HFFc6 (cell line): Measurements from ENCODE around the gene AGBL5. TPM values are rescaled to one million over a fixed set of nuclear protein-coding genes. Genes with fewer than 3 reads are reported as not detected.

Experiments used
- DNase-seq: peaks from one replicate; pipeline ENCODE4 v3.0.0-alpha.2; 2018
- H3K27ac Mint-ChIP-seq: 2 replicates; pipeline ENCODE4 v1.8.0; 2020; ENCODE audit warnings: mild to moderate bottlenecking, mixed read lengths
- H3K27me3 Mint-ChIP-seq: 2 replicates; pipeline ENCODE4 v1.8.0; 2021; ENCODE audit warnings: mild to moderate bottlenecking, moderate library complexity, mixed read lengths; ENCODE audit not compliant: insufficient read depth
- H3K36me3 Mint-ChIP-seq: 2 replicates; pipeline ENCODE4 v1.8.0; 2021; ENCODE audit warnings: low read depth, mixed read lengths
- H3K4me1 Mint-ChIP-seq: 2 replicates; pipeline ENCODE4 v1.8.0; 2020; ENCODE audit warnings: low read depth, mixed read lengths
- H3K4me3 Mint-ChIP-seq: 2 replicates; pipeline ENCODE4 v1.8.0; 2020; ENCODE audit warnings: mild to moderate bottlenecking, moderate library complexity, mixed read lengths
- H3K9me3 Mint-ChIP-seq: 2 replicates; pipeline ENCODE4 v1.8.0; 2020; ENCODE audit warnings: mild to moderate bottlenecking, mixed read lengths
- total RNA-seq, 6 experiments: library from RNA; stranded (reverse); fragmentation: NEBNext Ultra II Directional; extraction: Animal tissue kit (Norgen Biotek cat#: 25700); gene quantifications; 2 replicates in 1 of 6; 3 replicates in 5 of 6; pipeline ENCODE4 v1.2.3, GENCODE V29; 2021
- TF ChIP-seq, protein P1 (sequence below): fragments of 200-600 bp; sonication (generic); IDR thresholded peaks from 2 replicates; pipeline ENCODE4 v1.5.0; 2021; ENCODE audit warnings: antibody characterized with exemption, mild to moderate bottlenecking

Gene AGBL5
- total RNA-seq, 6 experiments from 2014 or later = 23.5 to 31.4 (median 28.6) TPM

DNA sequence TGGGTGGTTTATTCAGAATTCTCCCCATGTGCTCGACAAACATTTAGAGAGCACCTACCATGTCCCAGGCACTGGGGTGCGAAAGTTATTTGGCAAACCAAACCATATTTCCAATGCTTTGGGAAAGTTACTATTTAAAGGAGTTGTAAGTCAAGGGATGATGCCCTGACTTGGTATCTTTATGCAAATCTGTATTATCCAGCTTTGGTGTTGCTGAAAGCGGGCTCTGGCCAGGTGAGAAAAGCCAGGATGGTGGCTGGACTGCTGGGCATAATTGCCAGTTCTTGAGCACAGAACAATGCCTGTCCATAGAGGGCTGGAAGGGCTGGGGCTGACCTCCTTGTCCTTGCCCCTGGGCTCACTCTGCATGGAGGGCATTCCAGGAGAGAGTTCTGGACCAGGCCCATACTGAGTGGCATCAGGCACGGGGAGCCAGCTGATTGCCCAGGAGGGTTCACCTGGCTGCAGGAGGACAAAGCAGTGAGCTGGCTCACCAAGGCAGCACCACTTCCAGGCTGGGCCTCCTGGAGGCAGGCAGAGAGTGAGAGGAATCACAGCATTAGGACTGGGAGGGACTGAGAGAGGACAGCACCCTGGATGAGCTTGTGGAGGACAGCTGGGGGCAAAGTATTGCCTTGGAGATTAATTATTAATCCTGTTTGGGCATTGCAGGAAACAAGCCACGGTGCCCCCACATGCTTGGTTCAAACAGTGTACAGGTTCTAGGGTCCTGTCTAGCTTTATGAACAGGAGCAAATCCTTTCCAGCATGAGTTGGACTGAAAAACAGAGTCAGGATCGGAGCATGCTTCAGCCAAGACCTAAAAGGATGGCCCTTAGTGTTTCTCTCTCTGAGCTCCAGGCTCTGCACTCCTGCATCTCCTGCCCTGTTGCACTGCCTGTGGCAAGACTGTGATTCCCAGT lies 42.2 kb downstream of the AGBL5 start:
- Mint-ChIP-seq H3K27me3 (peaks cover 2% of the 10 kb centered on the region; the same call in 1 of the 2 replicates), H3K9me3 (no peaks in the 10 kb centered on the region), H3K36me3 (no peaks in the 10 kb centered on the region), H3K4me3 (no peak overlapping the region), H3K27ac (no peak overlapping the region), H3K4me1 (peaks cover 21% of the 10 kb centered on the region)
- TF ChIP-seq, protein P1, sequence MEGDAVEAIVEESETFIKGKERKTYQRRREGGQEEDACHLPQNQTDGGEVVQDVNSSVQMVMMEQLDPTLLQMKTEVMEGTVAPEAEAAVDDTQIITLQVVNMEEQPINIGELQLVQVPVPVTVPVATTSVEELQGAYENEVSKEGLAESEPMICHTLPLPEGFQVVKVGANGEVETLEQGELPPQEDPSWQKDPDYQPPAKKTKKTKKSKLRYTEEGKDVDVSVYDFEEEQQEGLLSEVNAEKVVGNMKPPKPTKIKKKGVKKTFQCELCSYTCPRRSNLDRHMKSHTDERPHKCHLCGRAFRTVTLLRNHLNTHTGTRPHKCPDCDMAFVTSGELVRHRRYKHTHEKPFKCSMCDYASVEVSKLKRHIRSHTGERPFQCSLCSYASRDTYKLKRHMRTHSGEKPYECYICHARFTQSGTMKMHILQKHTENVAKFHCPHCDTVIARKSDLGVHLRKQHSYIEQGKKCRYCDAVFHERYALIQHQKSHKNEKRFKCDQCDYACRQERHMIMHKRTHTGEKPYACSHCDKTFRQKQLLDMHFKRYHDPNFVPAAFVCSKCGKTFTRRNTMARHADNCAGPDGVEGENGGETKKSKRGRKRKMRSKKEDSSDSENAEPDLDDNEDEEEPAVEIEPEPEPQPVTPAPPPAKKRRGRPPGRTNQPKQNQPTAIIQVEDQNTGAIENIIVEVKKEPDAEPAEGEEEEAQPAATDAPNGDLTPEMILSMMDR = no peak
- DNase-seq = no peak

DNA sequence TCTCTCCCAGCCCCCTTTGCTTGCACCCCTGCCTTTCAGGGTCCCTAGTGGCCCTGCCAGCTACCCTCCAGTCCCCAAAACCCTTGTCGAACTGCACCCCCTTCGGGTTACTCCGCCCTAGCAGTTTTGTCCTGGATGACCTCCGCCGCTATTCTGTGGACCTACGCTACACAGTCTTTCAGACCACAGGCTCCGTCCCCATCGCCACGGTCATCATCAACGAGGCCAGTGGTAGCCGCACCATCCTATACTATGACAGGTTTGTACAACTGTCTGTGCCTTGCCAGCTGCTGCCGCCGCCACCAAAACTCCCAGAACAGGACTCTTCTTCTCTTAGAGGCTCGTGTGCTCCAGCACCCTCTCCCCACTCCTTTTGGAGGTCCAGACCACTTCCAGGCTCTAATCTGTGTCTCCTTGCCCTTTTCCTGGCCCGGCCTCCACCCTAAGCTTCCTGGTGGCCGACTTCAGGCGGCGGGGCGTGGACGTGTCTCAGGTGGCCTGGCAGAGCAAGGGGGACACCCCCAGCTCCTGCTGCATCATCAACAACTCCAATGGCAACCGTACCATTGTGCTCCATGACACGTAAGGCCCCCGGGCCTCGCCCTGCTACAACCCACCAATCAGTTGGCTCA lies 43.0 kb downstream of the AGBL5 start:
- peaks cover 21% of the 10 kb centered on the region for H3K4me1 Mint-ChIP-seq
- no peak overlapping the region for H3K27ac Mint-ChIP-seq
- no peak for DNase-seq
- no peaks in the 10 kb centered on the region for H3K9me3 Mint-ChIP-seq
- TF ChIP-seq, protein P1 = no peak
- no peak overlapping the region for H3K4me3 Mint-ChIP-seq
- no peaks in the 10 kb centered on the region for H3K36me3 Mint-ChIP-seq
- peaks cover 2% of the 10 kb centered on the region; the same call in 1 of the 2 replicates for H3K27me3 Mint-ChIP-seq

DNA sequence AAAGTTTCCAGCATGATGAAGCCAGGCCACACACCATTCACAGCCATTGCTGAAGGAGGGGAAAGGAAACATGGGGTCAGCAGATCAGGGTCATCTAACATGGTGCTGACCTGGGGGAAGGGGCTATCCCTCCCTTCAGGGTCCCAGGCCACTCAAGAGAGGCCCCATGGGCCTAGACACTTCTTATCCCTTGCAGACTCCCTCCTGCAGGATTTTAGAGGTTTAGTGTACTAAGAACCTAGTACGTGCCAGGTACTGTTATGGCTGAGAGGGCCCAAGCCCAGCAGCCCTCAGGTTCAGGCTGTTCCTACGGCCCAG lies 43.9 kb downstream of the AGBL5 start:
- Mint-ChIP-seq H3K27me3 (peaks cover 2% of the 10 kb centered on the region), H3K4me1 (peaks cover 21% of the 10 kb centered on the region), H3K9me3 (no peaks in the 10 kb centered on the region), H3K36me3 (no peaks in the 10 kb centered on the region), H3K4me3 (no peak overlapping the region), H3K27ac (no peak overlapping the region)
- DNase-seq = no peak
- TF ChIP-seq, protein P1 = no peak

DNA sequence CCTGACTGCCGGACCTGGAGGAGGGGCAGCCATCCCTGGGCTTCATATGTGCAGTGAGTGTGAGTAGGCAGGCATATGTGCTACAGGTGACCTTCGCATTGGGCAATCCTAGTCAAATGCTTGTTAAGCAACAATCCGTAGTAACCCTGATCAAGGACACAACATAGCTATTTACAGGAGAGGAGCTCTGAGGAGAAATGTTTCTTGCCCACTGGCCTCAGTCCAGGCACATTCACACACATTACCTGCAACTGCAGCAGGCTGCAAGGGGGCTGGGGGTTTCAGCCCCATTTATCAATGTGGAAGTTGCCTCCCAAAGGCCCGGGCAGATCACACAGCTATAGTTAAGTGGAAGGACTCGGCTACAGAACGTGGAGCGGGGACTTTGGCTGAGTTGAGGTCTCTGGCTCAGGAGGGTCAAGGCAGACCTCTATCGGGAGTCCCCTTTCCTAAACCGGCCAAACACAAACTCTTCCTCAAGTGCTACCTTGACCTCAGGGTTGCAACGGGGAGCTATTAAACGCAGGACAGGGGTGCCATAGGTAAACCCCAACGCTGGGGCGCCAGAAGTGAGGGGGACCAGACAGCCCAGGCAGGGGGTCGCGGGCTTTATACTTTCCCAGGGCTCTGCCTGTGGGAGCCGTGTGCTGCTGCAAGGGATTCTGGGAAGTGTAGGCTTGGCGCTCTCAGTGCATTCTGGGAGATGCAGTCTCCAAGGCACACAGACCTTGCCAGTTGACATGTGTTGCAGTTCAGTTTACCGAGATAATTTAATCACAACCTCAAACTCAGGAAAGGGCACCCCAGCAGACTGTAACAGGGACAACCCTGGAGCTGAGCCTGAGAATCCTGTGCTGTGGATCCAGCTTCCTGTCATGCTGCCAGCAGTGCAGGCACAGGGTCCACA lies 44.5 kb downstream of the AGBL5 start:
- peak; percentile 41 for DNase-seq
- peak overlapping the region; percentile 57 for H3K4me3 Mint-ChIP-seq
- H3K27me3 Mint-ChIP-seq = peaks cover 2% of the 10 kb centered on the region
- H3K36me3 Mint-ChIP-seq = no peaks in the 10 kb centered on the region
- H3K9me3 Mint-ChIP-seq = no peaks in the 10 kb centered on the region
- no peak overlapping the region for H3K27ac Mint-ChIP-seq
- H3K4me1 Mint-ChIP-seq = peaks cover 21% of the 10 kb centered on the region
- TF ChIP-seq, protein P1 = no peak

DNA sequence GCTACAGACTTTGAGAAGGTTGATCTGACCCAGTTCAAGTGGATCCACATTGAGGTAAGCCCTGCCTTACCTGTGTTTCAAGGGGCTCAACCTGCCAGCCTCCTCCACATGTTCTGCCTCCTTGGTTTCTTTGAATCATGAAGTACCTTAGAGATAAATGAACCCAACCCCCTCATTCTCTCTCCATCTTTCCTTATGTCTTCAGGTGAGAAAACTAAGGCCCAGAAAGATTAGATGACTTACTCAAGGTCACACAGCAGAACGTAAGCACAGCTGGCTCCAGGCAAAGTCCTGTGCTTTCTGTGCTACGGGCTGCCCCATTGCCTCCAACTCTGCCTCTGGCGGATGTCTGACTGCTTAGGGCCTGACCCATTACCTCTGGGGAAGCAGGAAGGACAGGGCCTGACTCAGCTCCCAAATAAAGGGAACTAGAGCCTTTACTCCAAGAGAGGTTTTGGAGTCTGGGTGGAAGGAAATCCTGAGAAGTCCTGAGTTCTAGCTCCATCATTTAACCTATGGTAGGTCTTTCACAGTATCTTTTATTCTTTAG lies 45.4 kb downstream of the AGBL5 start:
- TF ChIP-seq, protein P1 = no peak
- H3K27ac Mint-ChIP-seq = no peak overlapping the region
- peaks cover 5% of the 10 kb centered on the region for H3K27me3 Mint-ChIP-seq
- no peaks in the 10 kb centered on the region for H3K9me3 Mint-ChIP-seq
- no peak for DNase-seq
- H3K4me1 Mint-ChIP-seq = peaks cover 21% of the 10 kb centered on the region
- no peak overlapping the region for H3K4me3 Mint-ChIP-seq
- H3K36me3 Mint-ChIP-seq = no peaks in the 10 kb centered on the region
